SJSA1 (cell line): ENCODE results near the gene PDIA6. TPM values are rescaled to one million over a fixed set of nuclear protein-coding genes. Genes with fewer than 3 reads are reported as not detected.

Experiments used
- DNase-seq, 2 experiments: peaks; one replicate each; pipeline ENCODE4 v3.0.0-alpha.2; 2015 to 2020; ENCODE audit warnings: low spot score in 2 of 2, low read depth in 1 of 2
- H3K27ac ChIP-seq: fragments of 250-450 bp; sonication (Bioruptor Pico); 2 replicates; pipeline ENCODE4 v1.5.1; 2020; ENCODE audit warnings: mild to moderate bottlenecking, moderate library complexity
- H3K27me3 ChIP-seq: fragments of 250-450 bp; sonication (Bioruptor Pico); replicated peaks from 2 replicates; pipeline ENCODE4 v1.5.1; 2020; ENCODE audit warnings: mild to moderate bottlenecking, moderate library complexity
- H3K36me3 ChIP-seq: fragments of 250-450 bp; sonication (Bioruptor Pico); 2 replicates; pipeline ENCODE4 v1.5.1; 2020; ENCODE audit warnings: mild to moderate bottlenecking
- H3K4me1 ChIP-seq: fragments of 250-450 bp; sonication (Bioruptor Pico); replicated peaks from 2 replicates; pipeline ENCODE4 v1.6.1; 2021; ENCODE audit warnings: mild to moderate bottlenecking
- H3K4me3 ChIP-seq: fragments of 250-450 bp; sonication (Bioruptor Pico); 2 replicates; pipeline ENCODE4 v1.5.1; 2020; ENCODE audit warnings: mild to moderate bottlenecking
- H3K9me3 ChIP-seq: fragments of 250-450 bp; sonication (Bioruptor Pico); replicated peaks from 2 replicates; pipeline ENCODE4 v1.5.1; 2020; ENCODE audit warnings: mild to moderate bottlenecking
- total RNA-seq: library from RNA; depleted of rRNA; stranded (reverse); fragments of >200 nt; shearing (Covaris generic); gene quantifications from 2 replicates; pipeline ENCODE4 v1.2.3, GENCODE V29; 2014

PDIA6 gene
- total RNA-seq, 1 experiment from 2014 or later = 327 TPM

- Histone ChIP-seq H3K4me1 (peaks cover 5% of the 10 kb centered on the region; the same call in 1 of the 2 replicates), H3K27ac (no peak overlapping the region)
- DNase-seq = no peak
These were observed 29.1 kb upstream of the PDIA6 start for GRCh38 chr2:10841547-10842219.

GRCh38 chr2:10839813-10840212, 27.2 kb upstream of the PDIA6 start:
- Histone ChIP-seq H3K27ac (no peak overlapping the region), H3K36me3 (no peaks in the 10 kb centered on the region), H3K27me3 (peaks cover 4% of the 10 kb centered on the region; the same call in 1 of the 2 replicates), H3K4me1 (peaks cover 5% of the 10 kb centered on the region; the same call in 1 of the 2 replicates), H3K4me3 (no peak overlapping the region), H3K9me3 (peaks cover 10% of the 10 kb centered on the region)
- DNase-seq = no peak

More at GRCh38 chr2:10841547-10842219, 29.1 kb upstream of the PDIA6 start:
- H3K9me3 ChIP-seq = peaks cover 10% of the 10 kb centered on the region
- H3K4me3 ChIP-seq = no peak overlapping the region
- H3K27me3 ChIP-seq = peaks cover 4% of the 10 kb centered on the region; the same call in 1 of the 2 replicates
- H3K36me3 ChIP-seq = no peaks in the 10 kb centered on the region

- Histone ChIP-seq H3K4me1 (no peaks in the 10 kb centered on the region), H3K27ac (no peak overlapping the region), H3K4me3 (no peak overlapping the region)
These were observed 26.1 kb upstream of the PDIA6 start for GRCh38 chr2:10838734-10839133.

GRCh38 chr2:10837298-10838266, 25.0 kb upstream of the PDIA6 start:
- no peaks in the 10 kb centered on the region for H3K36me3 ChIP-seq
- H3K27ac ChIP-seq = no peak overlapping the region
- H3K4me1 ChIP-seq = no peaks in the 10 kb centered on the region
- DNase-seq = no peak
- no peak overlapping the region for H3K4me3 ChIP-seq
- peaks cover 4% of the 10 kb centered on the region; the same call in 1 of the 2 replicates for H3K27me3 ChIP-seq
- peaks cover 10% of the 10 kb centered on the region for H3K9me3 ChIP-seq

More at GRCh38 chr2:10838734-10839133, 26.1 kb upstream of the PDIA6 start:
- Histone ChIP-seq H3K9me3 (peaks cover 10% of the 10 kb centered on the region), H3K27me3 (peaks cover 4% of the 10 kb centered on the region; the same call in 1 of the 2 replicates), H3K36me3 (no peaks in the 10 kb centered on the region)
- no peak for DNase-seq

GRCh38 chr2:10835052-10835970, 22.7 kb upstream of the PDIA6 start:
- DNase-seq = peak; percentile 40 to 61
- no peaks in the 10 kb centered on the region for H3K4me1 ChIP-seq
- H3K36me3 ChIP-seq = no peaks in the 10 kb centered on the region
- H3K27me3 ChIP-seq = peaks cover 15% of the 10 kb centered on the region; the same call in 1 of the 2 replicates
- H3K27ac ChIP-seq = no peak overlapping the region
- no peak overlapping the region for H3K4me3 ChIP-seq
- H3K9me3 ChIP-seq = peaks cover 4% of the 10 kb centered on the region; the same call in 1 of the 2 replicates

GRCh38 chr2:10834068-10834655, 21.6 kb upstream of the PDIA6 start:
- Histone ChIP-seq H3K9me3 (no peaks in the 10 kb centered on the region), H3K36me3 (no peaks in the 10 kb centered on the region), H3K27me3 (peaks cover 11% of the 10 kb centered on the region), H3K27ac (no peak overlapping the region), H3K4me1 (no peaks in the 10 kb centered on the region), H3K4me3 (no peak overlapping the region)
- DNase-seq = no peak

- peaks cover 14% of the 10 kb centered on the region for H3K27me3 ChIP-seq
- no peaks in the 10 kb centered on the region for H3K9me3 ChIP-seq
- H3K27ac ChIP-seq = no peak overlapping the region
- no peaks in the 10 kb centered on the region for H3K36me3 ChIP-seq
- H3K4me1 ChIP-seq = no peaks in the 10 kb centered on the region
- no peak for DNase-seq
- no peak overlapping the region for H3K4me3 ChIP-seq
These were observed 20.4 kb upstream of the PDIA6 start for GRCh38 chr2:10833021-10833420.

GRCh38 chr2:10832203-10832936, 19.8 kb upstream of the PDIA6 start:
- H3K27me3 ChIP-seq = peaks cover 19% of the 10 kb centered on the region
- DNase-seq = peak; percentile 58 to 71
- H3K36me3 ChIP-seq = no peaks in the 10 kb centered on the region
- H3K27ac ChIP-seq = no peak overlapping the region
- H3K9me3 ChIP-seq = no peaks in the 10 kb centered on the region
- no peak overlapping the region for H3K4me3 ChIP-seq
- no peaks in the 10 kb centered on the region for H3K4me1 ChIP-seq

- no peak for DNase-seq
- Histone ChIP-seq H3K4me1 (no peaks in the 10 kb centered on the region), H3K27ac (no peak overlapping the region), H3K36me3 (no peaks in the 10 kb centered on the region), H3K27me3 (peaks cover 25% of the 10 kb centered on the region), H3K9me3 (no peaks in the 10 kb centered on the region), H3K4me3 (no peak overlapping the region)
These were observed 18.9 kb upstream of the PDIA6 start for GRCh38 chr2:10831400-10831985.

- Histone ChIP-seq H3K27ac (no peak overlapping the region), H3K9me3 (no peaks in the 10 kb centered on the region), H3K4me1 (no peaks in the 10 kb centered on the region), H3K27me3 (peaks cover 29% of the 10 kb centered on the region), H3K4me3 (no peak overlapping the region), H3K36me3 (no peaks in the 10 kb centered on the region)
- no peak for DNase-seq
These were observed 18.2 kb upstream of the PDIA6 start for GRCh38 chr2:10830641-10831399.

- Histone ChIP-seq H3K27me3 (peaks cover 29% of the 10 kb centered on the region), H3K36me3 (no peaks in the 10 kb centered on the region)
These were observed 17.6 kb upstream of the PDIA6 start for GRCh38 chr2:10830203-10830602.

More at GRCh38 chr2:10830203-10830602, 17.6 kb upstream of the PDIA6 start:
- DNase-seq = no peak
- H3K4me1 ChIP-seq = no peaks in the 10 kb centered on the region
- no peaks in the 10 kb centered on the region for H3K9me3 ChIP-seq
- no peak overlapping the region for H3K27ac ChIP-seq
- H3K4me3 ChIP-seq = no peak overlapping the region
